SH-SY5Y (cell line): ENCODE measurements around the gene OPN5.

ENCODE experiments used
- GATA2 ChIP-seq: IDR thresholded peaks from 2 replicates; pipeline ENCODE4 v1.6.1; 2011; ENCODE audit warnings: mild to moderate bottlenecking, low read depth, low read length
- GATA3 ChIP-seq: IDR thresholded peaks from 2 replicates; pipeline ENCODE4 v1.6.1; 2011; ENCODE audit warnings: low read depth, mild to moderate bottlenecking, low read length, moderate library complexity

- TF ChIP-seq GATA2 (no peak), GATA3 (no peak)
These were observed 8.8 kb upstream of the OPN5 start for GRCh38 chr6:47773005-47773404.
